SK-N-SH (cell line): ENCODE results near the gene EML1. TPM values are rescaled to one million over a fixed set of nuclear protein-coding genes. Genes with fewer than 3 reads are reported as not detected.
A peak's percentile ranks its signal among the peaks of the same experiment; 100 is the strongest.

Source experiments
- CTCF ChIA-PET: fragments of 300-600, 350-600 bp; formaldehyde crosslinking; extraction: SDS; loops from one replicate; lab custom pipeline; 2021; lab: Yijun Ruan, JAX
- POLR2A ChIA-PET: fragments of 350-600 bp; sonication (Branson Sonifier 250); formaldehyde crosslinking; extraction: SDS; loops from one replicate; lab custom pipeline; 2020; ENCODE audit warnings: antibody characterized with exemption, inconsistent platforms; lab: Yijun Ruan, JAX
- DNase-seq: peaks from one replicate; pipeline ENCODE4 v3.0.0; 2012
- H2AFZ ChIP-seq: fragments of 200-600 bp; sonication (generic); 2 replicates; pipeline ENCODE4 v1.8.1; 2016; ENCODE audit warnings: antibody characterized with exemption, mild to moderate bottlenecking, low read depth
- H3F3A ChIP-seq: fragments of 200-600 bp; sonication (generic); replicated peaks from 2 replicates; pipeline ENCODE3; 2016; ENCODE audit warnings: antibody characterized with exemption, mild to moderate bottlenecking; ENCODE audit not compliant: insufficient read depth
- H3K27ac ChIP-seq, 2 experiments: fragments of 200-500 bp in 1 of 2; fragments of 200-600 bp in 1 of 2; sonication (Bioruptor generic) in 1 of 2; sonication (generic), shearing (Covaris generic) in 1 of 2; 2 replicates each; pipeline versions ENCODE4 v1.5.1 to v1.6.1; 2014 to 2016; ENCODE audit warnings: low read depth in 2 of 2, inconsistent platforms in 1 of 2, low read length in 1 of 2, mild to moderate bottlenecking in 1 of 2, mixed read lengths in 1 of 2
- H3K27me3 ChIP-seq: fragments of 200-600 bp; sonication (generic), shearing (Covaris generic); 2 replicates; pipeline ENCODE4 v1.6.1; 2016; ENCODE audit warnings: mixed run types; ENCODE audit not compliant: insufficient read depth
- H3K36me3 ChIP-seq, 2 experiments: fragments of 200-500 bp in 1 of 2; fragments of 200-600 bp in 1 of 2; sonication (Bioruptor generic) in 1 of 2; sonication (generic) in 1 of 2; replicated peaks in 1 of 2; 2 replicates each; pipeline versions ENCODE3 to v1.5.1; 2014 to 2016; ENCODE audit warnings: low read length in 1 of 2, mild to moderate bottlenecking in 1 of 2; ENCODE audit not compliant: insufficient read depth in 2 of 2, control insufficient read depth in 1 of 2
- H3K4me1 ChIP-seq, 2 experiments: fragments of 200-500 bp in 1 of 2; fragments of 200-600 bp in 1 of 2; sonication (Bioruptor generic) in 1 of 2; sonication (generic), shearing (Covaris generic) in 1 of 2; 2 replicates each; pipeline versions ENCODE4 v1.5.1 to v1.6.1; 2014 to 2016; ENCODE audit warnings: low read depth in 1 of 2, low read length in 1 of 2, mixed run types in 1 of 2; ENCODE audit not compliant: insufficient read depth in 2 of 2, control insufficient read depth in 1 of 2
- H3K4me2 ChIP-seq: fragments of 200-600 bp; sonication (generic), shearing (Covaris generic); 2 replicates; pipeline ENCODE4 v1.6.1; 2017; ENCODE audit warnings: mixed run types
- H3K4me3 ChIP-seq, 2 experiments: fragments of 200-500 bp in 1 of 2; fragments of 200-600 bp in 1 of 2; sonication (Bioruptor generic) in 1 of 2; sonication (generic), shearing (Covaris generic) in 1 of 2; 2 replicates each; pipeline versions ENCODE4 v1.5.1 to v1.8.1; 2014 to 2016; ENCODE audit warnings: low read depth in 2 of 2, inconsistent platforms in 1 of 2, low read length in 1 of 2, mild to moderate bottlenecking in 1 of 2, mixed read lengths in 1 of 2, moderate library complexity in 1 of 2
- H3K79me2 ChIP-seq: fragments of 200-600 bp; sonication (generic); 2 replicates; pipeline ENCODE4 v1.8.1; 2017; ENCODE audit warnings: mild to moderate bottlenecking; ENCODE audit not compliant: insufficient read depth
- H3K9ac ChIP-seq: fragments of 200-600 bp; sonication (generic); 2 replicates; pipeline ENCODE4 v1.6.1; 2017; ENCODE audit warnings: mixed run types
- H3K9me2 ChIP-seq: fragments of 200-600 bp; sonication (generic); 2 replicates; pipeline ENCODE4 v1.6.1; 2017; ENCODE audit warnings: mixed run types
- H3K9me3 ChIP-seq: fragments of 200-600 bp; sonication (generic); 2 replicates; pipeline ENCODE4 v1.6.1; 2017; ENCODE audit warnings: mixed run types, mild to moderate bottlenecking, moderate library complexity
- H4K20me1 ChIP-seq: fragments of 200-600 bp; sonication (generic); 2 replicates; pipeline ENCODE4 v1.6.1; 2017; ENCODE audit warnings: mild to moderate bottlenecking, mixed run types; ENCODE audit not compliant: insufficient read depth
- CHD2 ChIP-seq: fragments of 150-350 bp; IDR thresholded peaks from 2 replicates; pipeline ENCODE4 v1.6.1; 2018; ENCODE audit warnings: low read length; ENCODE audit not compliant: partially characterized antibody
- EP300 ChIP-seq, 2 experiments: IDR thresholded peaks; 2 replicates each; pipeline versions ENCODE4 v1.4.0 to v1.6.1; 2012; ENCODE audit warnings: borderline replicate concordance in 1 of 2, low read depth in 1 of 2, low read length in 1 of 2
- FOSL2 ChIP-seq: IDR thresholded peaks from 2 replicates; pipeline ENCODE4 v1.4.0; 2012; ENCODE audit warnings: low read depth, mild to moderate bottlenecking, moderate library complexity, borderline replicate concordance
- FOXJ3 ChIP-seq: sonication (generic); formaldehyde crosslinking; IDR thresholded peaks from 2 replicates; pipeline ENCODE4 v1.5.1; 2020; ENCODE audit warnings: mild to moderate bottlenecking, missing genetic modification reagents
- GABPA ChIP-seq: IDR thresholded peaks from 2 replicates; pipeline ENCODE4 v1.4.0; 2012; ENCODE audit warnings: low read depth, mild to moderate bottlenecking
- JUND ChIP-seq: IDR thresholded peaks from 2 replicates; pipeline ENCODE4 v1.4.0; 2012
- MAX ChIP-seq: IDR thresholded peaks from 2 replicates; pipeline ENCODE4 v1.4.0; 2012; ENCODE audit warnings: low read depth
- NFIC ChIP-seq: IDR thresholded peaks from 2 replicates; pipeline ENCODE4 v1.4.0; 2012; ENCODE audit warnings: borderline replicate concordance
- POLR2AphosphoS5 ChIP-seq: IDR thresholded peaks from 2 replicates; pipeline ENCODE4 v1.6.1; 2012; ENCODE audit warnings: low read depth, low read length
- RCOR1 ChIP-seq: fragments of 150-350 bp; IDR thresholded peaks from 2 replicates; pipeline ENCODE4 v1.6.1; 2017; ENCODE audit warnings: antibody characterized with exemption, low read length
- RXRA ChIP-seq: IDR thresholded peaks from 2 replicates; pipeline ENCODE4 v1.4.0; 2012; ENCODE audit warnings: low read depth, mild to moderate bottlenecking, borderline replicate concordance
- SIN3A ChIP-seq: IDR thresholded peaks from 2 replicates; pipeline ENCODE4 v1.6.1; 2012; ENCODE audit warnings: low read depth, mild to moderate bottlenecking, low read length, moderate library complexity, borderline replicate concordance
- TAF1 ChIP-seq: IDR thresholded peaks from 2 replicates; pipeline ENCODE4 v1.6.1; 2012; ENCODE audit warnings: low read depth, mild to moderate bottlenecking, low read length, moderate library complexity, borderline replicate concordance
- TCF12 ChIP-seq: IDR thresholded peaks from 2 replicates; pipeline ENCODE4 v1.4.0; 2012
- YY1 ChIP-seq: IDR thresholded peaks from 2 replicates; pipeline ENCODE4 v1.4.0; 2012; ENCODE audit warnings: low read depth, mild to moderate bottlenecking
- WGBS: methylation state at CpG from one replicate; pipeline ENCODE4 v1.1.6; 2017; ENCODE audit warnings: low lambda C conversion rate; 5-methylcytosine and 5-hydroxymethylcytosine counted together
- polyA plus RNA-seq, 3 experiments: library from polyadenylated mRNA; depleted of rRNA; stranded (reverse); fragments of >200 nt; gene quantifications; 2 replicates each; pipeline ENCODE4 v1.2.3, GENCODE V29; 2012
- TF ChIP-seq, protein P1 (sequence below): fragments of 200-600 bp; sonication (generic); IDR thresholded peaks from 2 replicates; pipeline ENCODE4 v1.6.1; 2017; ENCODE audit warnings: antibody characterized with exemption, mild to moderate bottlenecking, moderate library complexity
- TF ChIP-seq, protein P2 (sequence below): IDR thresholded peaks from 2 replicates; pipeline ENCODE4 v1.6.1; 2012; ENCODE audit warnings: mild to moderate bottlenecking, low read depth, low read length, moderate library complexity

EML1 gene
- polyA plus RNA-seq, 1 of the 3 experiments (the other 2 are of a cell fraction), result 6.3 TPM

DNA sequence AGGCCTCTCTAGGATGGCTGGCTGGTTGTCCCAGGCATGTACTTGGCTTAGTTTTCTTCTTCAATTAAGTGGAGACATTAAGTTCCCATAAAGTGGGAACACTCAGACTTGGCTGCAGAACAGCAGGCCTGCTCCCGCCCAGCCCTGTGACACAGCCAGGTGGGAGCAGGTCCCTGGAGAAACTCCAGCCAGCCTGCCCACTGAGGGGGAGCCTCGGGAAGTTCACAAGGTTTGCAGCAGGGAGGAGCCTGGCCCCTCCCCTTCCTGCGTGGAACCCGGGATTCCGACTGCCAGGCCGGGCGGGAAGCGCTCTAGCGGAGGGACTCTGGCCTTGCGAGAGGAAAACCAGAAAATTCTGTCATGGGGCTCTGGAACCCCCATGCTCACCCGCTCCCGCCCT lies 173.7 kb downstream of the EML1 start:
- Histone ChIP-seq H3K4me1 (peaks cover 11 to 28% of the 10 kb centered on the region in 2 experiments; a peak in 2 of 4 replicates), H3K9me3 (no peaks in the 10 kb centered on the region)
- TF ChIP-seq TAF1 (no peak), YY1 (no peak), NFIC (no peak)
- TF ChIP-seq, protein P1, sequence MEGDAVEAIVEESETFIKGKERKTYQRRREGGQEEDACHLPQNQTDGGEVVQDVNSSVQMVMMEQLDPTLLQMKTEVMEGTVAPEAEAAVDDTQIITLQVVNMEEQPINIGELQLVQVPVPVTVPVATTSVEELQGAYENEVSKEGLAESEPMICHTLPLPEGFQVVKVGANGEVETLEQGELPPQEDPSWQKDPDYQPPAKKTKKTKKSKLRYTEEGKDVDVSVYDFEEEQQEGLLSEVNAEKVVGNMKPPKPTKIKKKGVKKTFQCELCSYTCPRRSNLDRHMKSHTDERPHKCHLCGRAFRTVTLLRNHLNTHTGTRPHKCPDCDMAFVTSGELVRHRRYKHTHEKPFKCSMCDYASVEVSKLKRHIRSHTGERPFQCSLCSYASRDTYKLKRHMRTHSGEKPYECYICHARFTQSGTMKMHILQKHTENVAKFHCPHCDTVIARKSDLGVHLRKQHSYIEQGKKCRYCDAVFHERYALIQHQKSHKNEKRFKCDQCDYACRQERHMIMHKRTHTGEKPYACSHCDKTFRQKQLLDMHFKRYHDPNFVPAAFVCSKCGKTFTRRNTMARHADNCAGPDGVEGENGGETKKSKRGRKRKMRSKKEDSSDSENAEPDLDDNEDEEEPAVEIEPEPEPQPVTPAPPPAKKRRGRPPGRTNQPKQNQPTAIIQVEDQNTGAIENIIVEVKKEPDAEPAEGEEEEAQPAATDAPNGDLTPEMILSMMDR, result no peak
- TF ChIP-seq, all 33 proteins: peak for 0
- no peak for DNase-seq
- 95% methylated on average over 11 of the region's 12 CpGs for WGBS
- Histone ChIP-seq H3K4me3 (no peak overlapping the region), H3K4me2 (no peak overlapping the region), H3F3A (peaks cover 14% of the 10 kb centered on the region), H3K27ac (no peak overlapping the region), H3K27me3 (no peaks in the 10 kb centered on the region), H4K20me1 (no peaks in the 10 kb centered on the region), H3K79me2 (no peaks in the 10 kb centered on the region), H3K9ac (no peak overlapping the region), H3K9me2 (no peaks in the 10 kb centered on the region), H2AFZ (no peak overlapping the region), H3K36me3 (no peaks in the 10 kb centered on the region)
- ChIA-PET POLR2A (no interaction called here), CTCF (interaction anchor here (0.7 to 3.7 kb wide), 2 partner anchors 20 to 92 kb away, joined by 3 to 15 read pairs; no protein-coding TSS in a partner anchor)

- Histone ChIP-seq H3K9me3 (no peaks in the 10 kb centered on the region), H3K4me1 (peaks cover 11 to 28% of the 10 kb centered on the region in 2 experiments; a peak in 2 of 4 replicates), H3K4me2 (peak overlapping the region; percentile 61), H3K27ac (peak overlapping the region in 1 of 2 experiments; percentile 74; a peak in 2 of 4 replicates), H3K36me3 (no peaks in the 10 kb centered on the region), H3K9me2 (no peaks in the 10 kb centered on the region), H3K27me3 (no peaks in the 10 kb centered on the region), H4K20me1 (no peaks in the 10 kb centered on the region), H3K9ac (no peak overlapping the region), H2AFZ (peak overlapping the region; percentile 31; the same call in 1 of the 2 replicates), H3K4me3 (no peak overlapping the region), H3K79me2 (peaks cover 12% of the 10 kb centered on the region), H3F3A (peaks cover 14% of the 10 kb centered on the region)
- peak; percentile 11 for TF ChIP-seq CHD2
- TF ChIP-seq SIN3A, result peak; percentile 53; the same call in 1 of the 2 replicates
- no peak for TF ChIP-seq RXRA
- TF ChIP-seq FOXJ3 (CRISPR knock-in tag), result no peak
- TF ChIP-seq MAX, result peak; percentile 71
- peak; percentile 89 for TF ChIP-seq JUND
- TF ChIP-seq NFIC, result peak; percentile 75
- TF ChIP-seq RCOR1, result no peak
- peak; percentile 83 for TF ChIP-seq FOSL2
- TF ChIP-seq EP300 (IDR thresholded peaks at IDR 0.05; ENCODE audit: borderline replicate concordance in 1 of 2, low read depth in 1 of 2, low read length in 1 of 2), result peak in 1 of 2 experiments; percentile 80; a peak in 1 of 4 replicates
- TF ChIP-seq, protein P2, sequence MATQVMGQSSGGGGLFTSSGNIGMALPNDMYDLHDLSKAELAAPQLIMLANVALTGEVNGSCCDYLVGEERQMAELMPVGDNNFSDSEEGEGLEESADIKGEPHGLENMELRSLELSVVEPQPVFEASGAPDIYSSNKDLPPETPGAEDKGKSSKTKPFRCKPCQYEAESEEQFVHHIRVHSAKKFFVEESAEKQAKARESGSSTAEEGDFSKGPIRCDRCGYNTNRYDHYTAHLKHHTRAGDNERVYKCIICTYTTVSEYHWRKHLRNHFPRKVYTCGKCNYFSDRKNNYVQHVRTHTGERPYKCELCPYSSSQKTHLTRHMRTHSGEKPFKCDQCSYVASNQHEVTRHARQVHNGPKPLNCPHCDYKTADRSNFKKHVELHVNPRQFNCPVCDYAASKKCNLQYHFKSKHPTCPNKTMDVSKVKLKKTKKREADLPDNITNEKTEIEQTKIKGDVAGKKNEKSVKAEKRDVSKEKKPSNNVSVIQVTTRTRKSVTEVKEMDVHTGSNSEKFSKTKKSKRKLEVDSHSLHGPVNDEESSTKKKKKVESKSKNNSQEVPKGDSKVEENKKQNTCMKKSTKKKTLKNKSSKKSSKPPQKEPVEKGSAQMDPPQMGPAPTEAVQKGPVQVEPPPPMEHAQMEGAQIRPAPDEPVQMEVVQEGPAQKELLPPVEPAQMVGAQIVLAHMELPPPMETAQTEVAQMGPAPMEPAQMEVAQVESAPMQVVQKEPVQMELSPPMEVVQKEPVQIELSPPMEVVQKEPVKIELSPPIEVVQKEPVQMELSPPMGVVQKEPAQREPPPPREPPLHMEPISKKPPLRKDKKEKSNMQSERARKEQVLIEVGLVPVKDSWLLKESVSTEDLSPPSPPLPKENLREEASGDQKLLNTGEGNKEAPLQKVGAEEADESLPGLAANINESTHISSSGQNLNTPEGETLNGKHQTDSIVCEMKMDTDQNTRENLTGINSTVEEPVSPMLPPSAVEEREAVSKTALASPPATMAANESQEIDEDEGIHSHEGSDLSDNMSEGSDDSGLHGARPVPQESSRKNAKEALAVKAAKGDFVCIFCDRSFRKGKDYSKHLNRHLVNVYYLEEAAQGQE, result no peak
- TF ChIP-seq GABPA, result no peak
- peak; percentile 97 for TF ChIP-seq TCF12
- TF ChIP-seq, protein P1, result no peak
- TF ChIP-seq POLR2AphosphoS5, result peak; percentile 70; the same call in 1 of the 2 replicates
- CTCF ChIA-PET, result interaction anchor here (0.6 to 3.7 kb wide), 4 partner anchors 15 to 531 kb away, joined by 3 to 15 read pairs (median 3); no protein-coding TSS in a partner anchor
- no peak for DNase-seq
- WGBS, result 43% methylated on average over 11 of the region's 11 CpGs
- POLR2A ChIA-PET, result no interaction called here
These were observed 175.1 kb downstream of the EML1 start for GRCh38 chr14:99968191-99968920.
